Stimulated activated CD4-positive, alpha-beta T cell treated with anti-CD3 and anti-CD28 coated beads, Interleukin-1b, Interleukin-23, amount 100 ng/mL, for 1 hour (primary cell): ENCODE data around the gene CLSTN1.
A peak's percentile ranks its signal among the peaks of the same experiment; 100 is the strongest.

ENCODE experiments used
- DNase-seq, 2 donors: peaks; one replicate each; pipeline ENCODE4 v3.0.0-alpha.2; 2020; ENCODE audit warnings: low read depth in 2 of 2

Gene CLSTN1

GRCh38 chr1:9730096-9730901 lies 93.5 kb downstream of the CLSTN1 start:
- DNase-seq, result no peak

- DNase-seq, result no peak
Observed at GRCh38 chr1:9729523-9729922, 94.2 kb downstream of the CLSTN1 start.

- DNase-seq, result no peak
Observed at GRCh38 chr1:9728451-9729295, 95.1 kb downstream of the CLSTN1 start.

GRCh38 chr1:9726905-9727595 lies 96.7 kb downstream of the CLSTN1 start:
- no peak for DNase-seq

- DNase-seq, result no peak
Observed at GRCh38 chr1:9726406-9726805, 97.4 kb downstream of the CLSTN1 start.

GRCh38 chr1:9724706-9725476 lies 98.9 kb downstream of the CLSTN1 start:
- DNase-seq, result peak in 1 of 2 donors; percentile 53

- DNase-seq, result no peak
Observed at GRCh38 chr1:9723926-9724325, 99.8 kb downstream of the CLSTN1 start.

GRCh38 chr1:9723068-9723805 lies 100.5 kb downstream of the CLSTN1 start:
- DNase-seq, result no peak

- no peak for DNase-seq
Observed at GRCh38 chr1:9722378-9722749, 101.4 kb downstream of the CLSTN1 start.

GRCh38 chr1:9721606-9722377 lies 102.0 kb downstream of the CLSTN1 start:
- DNase-seq, result peak; percentile 50 to 81

- no peak for DNase-seq
Observed at GRCh38 chr1:9720785-9721605, 102.8 kb downstream of the CLSTN1 start.

GRCh38 chr1:9719978-9720722 lies 103.6 kb downstream of the CLSTN1 start:
- DNase-seq, result no peak

- no peak for DNase-seq
Observed at GRCh38 chr1:9718006-9718680, 105.6 kb downstream of the CLSTN1 start.

- DNase-seq, result peak in 1 of 2 donors; percentile 69
Observed at GRCh38 chr1:9717193-9718005, 106.4 kb downstream of the CLSTN1 start.

GRCh38 chr1:9716404-9717192 lies 107.2 kb downstream of the CLSTN1 start:
- DNase-seq, result no peak

- DNase-seq, result no peak
Observed at GRCh38 chr1:9715536-9716226, 108.1 kb downstream of the CLSTN1 start.
